ENCODE data around the gene COL18A1. TPM values are rescaled to one million over a fixed set of nuclear protein-coding genes. Genes with fewer than 3 reads are reported as not detected.

The COL18A1 gene
- total and polyA plus RNA-seq, 2 donors (not counting 1 experiment from before 2014, with no cell fraction given): 15.6 to 24.7 TPM

- H3K27me3 Mint-ChIP-seq: peaks cover under 1% of the 10 kb centered on the region
- H3K4me1 Mint-ChIP-seq: no peaks in the 10 kb centered on the region
- Histone ChIP-seq H3K79me2 (ENCODE audit: control insufficient read depth, insufficient read depth, low read length) (no peaks in the 10 kb centered on the region), H4K20me1 (ENCODE audit: control insufficient read depth, insufficient read depth, low read length, poor library complexity, severe bottlenecking) (no peaks in the 10 kb centered on the region), H3K4me1 (ENCODE audit: control insufficient read depth in 2 of 2, insufficient read depth in 2 of 2, low read length in 2 of 2) (no peaks in the 10 kb centered on the region), H3K27ac (ENCODE audit: low read length in 2 of 2) (no peak overlapping the region), H3K27me3 (replicated peaks in 1 of 4; ENCODE audit: control extremely low read depth in 1 of 4, control insufficient read depth in 3 of 4, insufficient read depth in 4 of 4, low read length in 3 of 4) (no peaks in the 10 kb centered on the region), H3K4me3 (ENCODE audit: control extremely low read depth in 1 of 5, extremely low read depth in 1 of 5, insufficient read depth in 1 of 5, low read depth in 2 of 5, low read length in 4 of 5) (no peak overlapping the region), H2AFZ (ENCODE audit: insufficient read depth, low read depth, low read length, poor library complexity, severe bottlenecking) (no peak overlapping the region), H3K9ac (ENCODE audit: low read length) (no peak overlapping the region), H3K4me2 (replicated peaks; ENCODE audit: low read depth, low read length, poor library complexity, severe bottlenecking) (no peak overlapping the region), H3K36me3 (replicated peaks in 1 of 2; ENCODE audit: control extremely low read depth in 1 of 2, control insufficient read depth in 1 of 2, extremely low read depth in 1 of 2, insufficient read depth in 2 of 2, low read length in 1 of 2) (no peaks in the 10 kb centered on the region), H3K9me3 (ENCODE audit: control extremely low read depth in 1 of 3, control insufficient read depth in 2 of 3, insufficient read depth in 1 of 3, low read length in 2 of 3) (no peaks in the 10 kb centered on the region)
- DNase-seq (no peak), ATAC-seq (ENCODE audit: low read depth) (no peak)
- TF ChIP-seq EZH2 (IDR thresholded peaks at IDR 0.05; ENCODE audit: borderline replicate concordance, insufficient read depth, low read depth, low read length, poor library complexity, severe bottlenecking): no peak
- no peak for TF ChIP-seq CTCF (IDR thresholded peaks at IDR 0.05)
- intact Hi-C loops (cut with micrococcal nuclease): no loop called here
- no peak overlapping the region for H3K27ac Mint-ChIP-seq
- ChIA-PET CTCF (no interaction called here), POLR2A (no interaction called here)
- no peak overlapping the region for H3K4me3 Mint-ChIP-seq
- no peaks in the 10 kb centered on the region for H3K9me3 Mint-ChIP-seq (ENCODE audit: insufficient read depth)
- 91% methylated on average over 21 of the region's 22 CpGs for WGBS (ENCODE audit: insufficient coverage)
Observed at GRCh38 chr21:45504021-45504515, 99.1 kb downstream of the COL18A1 start.

DNA sequence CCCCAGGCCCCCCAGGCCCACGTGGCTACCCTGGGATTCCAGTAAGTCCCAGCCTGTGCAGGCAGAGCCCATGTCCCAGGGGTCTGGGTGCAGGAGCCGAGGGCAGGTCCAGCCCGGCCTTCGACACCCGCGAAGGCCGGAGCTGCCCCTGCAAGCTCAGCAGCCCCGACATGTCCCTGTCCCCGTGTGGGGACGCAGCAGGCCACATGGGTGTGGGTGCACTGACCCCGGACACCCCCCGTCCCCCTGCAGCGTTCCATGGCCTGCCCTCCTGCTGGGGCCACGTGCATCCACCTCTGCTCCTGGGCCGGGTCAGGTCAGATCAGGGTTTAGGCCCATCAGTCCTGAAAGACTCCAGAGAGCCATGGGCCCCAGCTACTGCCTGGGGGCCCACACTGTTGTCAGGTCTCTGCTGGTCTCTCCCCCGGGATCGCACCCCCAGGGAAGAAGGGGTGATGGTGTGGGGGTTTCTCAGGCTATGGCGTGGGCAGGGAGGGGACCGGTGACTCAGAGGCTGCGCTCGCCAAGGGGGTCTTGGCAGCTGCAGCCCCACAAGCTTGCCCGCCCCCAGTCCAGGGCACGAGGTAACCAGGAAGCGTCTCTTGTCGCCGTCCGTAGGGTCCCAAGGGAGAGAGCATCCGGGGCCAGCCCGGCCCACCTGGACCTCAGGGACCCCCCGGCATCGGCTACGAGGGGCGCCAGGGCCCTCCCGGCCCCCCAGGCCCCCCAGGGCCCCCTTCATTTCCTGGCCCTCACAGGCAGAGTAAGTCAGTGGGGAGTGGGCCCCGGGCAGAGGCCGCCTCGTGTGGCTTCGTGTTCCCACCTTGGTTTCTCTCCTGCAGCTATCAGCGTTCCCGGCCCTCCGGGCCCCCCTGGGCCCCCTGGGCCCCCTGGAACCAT, 99.8 kb downstream of the COL18A1 start:
- no peaks in the 10 kb centered on the region for H3K9me3 ChIP-seq (ENCODE audit: control extremely low read depth in 1 of 3, control insufficient read depth in 2 of 3, insufficient read depth in 1 of 3, low read length in 2 of 3)
- H3K36me3 ChIP-seq (replicated peaks in 1 of 2; ENCODE audit: control extremely low read depth in 1 of 2, control insufficient read depth in 1 of 2, extremely low read depth in 1 of 2, insufficient read depth in 2 of 2, low read length in 1 of 2): no peaks in the 10 kb centered on the region
- no peak overlapping the region for H3K4me3 ChIP-seq (ENCODE audit: control extremely low read depth in 1 of 5, extremely low read depth in 1 of 5, insufficient read depth in 1 of 5, low read depth in 2 of 5, low read length in 4 of 5)
- H3K27me3 Mint-ChIP-seq: no peaks in the 10 kb centered on the region
- H3K27ac ChIP-seq (ENCODE audit: low read length in 2 of 2): no peak overlapping the region
- TF ChIP-seq EZH2 (IDR thresholded peaks at IDR 0.05; ENCODE audit: borderline replicate concordance, insufficient read depth, low read depth, low read length, poor library complexity, severe bottlenecking) (no peak), CTCF (IDR thresholded peaks at IDR 0.05) (no peak)
- H3K9ac ChIP-seq (ENCODE audit: low read length): no peak overlapping the region
- no peaks in the 10 kb centered on the region for H3K9me3 Mint-ChIP-seq (ENCODE audit: insufficient read depth)
- intact Hi-C loops (cut with micrococcal nuclease): no loop called here
- no peaks in the 10 kb centered on the region for H3K79me2 ChIP-seq (ENCODE audit: control insufficient read depth, insufficient read depth, low read length)
- no peaks in the 10 kb centered on the region for H3K27me3 ChIP-seq (replicated peaks in 1 of 4; ENCODE audit: control extremely low read depth in 1 of 4, control insufficient read depth in 3 of 4, insufficient read depth in 4 of 4, low read length in 3 of 4)
- no peak overlapping the region for H3K4me3 Mint-ChIP-seq
- ATAC-seq (ENCODE audit: low read depth) (no peak), DNase-seq (no peak)
- no peak overlapping the region for H3K4me2 ChIP-seq (replicated peaks; ENCODE audit: low read depth, low read length, poor library complexity, severe bottlenecking)
- no peak overlapping the region for H3K27ac Mint-ChIP-seq
- no peaks in the 10 kb centered on the region for H3K4me1 ChIP-seq (ENCODE audit: control insufficient read depth in 2 of 2, insufficient read depth in 2 of 2, low read length in 2 of 2)
- CTCF ChIA-PET: no interaction called here
- no peak overlapping the region for H2AFZ ChIP-seq (ENCODE audit: insufficient read depth, low read depth, low read length, poor library complexity, severe bottlenecking)
- H3K4me1 Mint-ChIP-seq: no peaks in the 10 kb centered on the region
- 84% methylated on average over 39 of the region's 41 CpGs for WGBS (ENCODE audit: insufficient coverage)
- POLR2A ChIA-PET: no interaction called here
- no peaks in the 10 kb centered on the region for H4K20me1 ChIP-seq (ENCODE audit: control insufficient read depth, insufficient read depth, low read length, poor library complexity, severe bottlenecking)
